Measurements from ENCODE around the gene PLAGL2.
"Not testable (repeated sequence)": the region's sequence is repeated elsewhere in the genome, so short reads cannot be mapped to it uniquely, and the experiment has no call there.

The PLAGL2 gene

DNA sequence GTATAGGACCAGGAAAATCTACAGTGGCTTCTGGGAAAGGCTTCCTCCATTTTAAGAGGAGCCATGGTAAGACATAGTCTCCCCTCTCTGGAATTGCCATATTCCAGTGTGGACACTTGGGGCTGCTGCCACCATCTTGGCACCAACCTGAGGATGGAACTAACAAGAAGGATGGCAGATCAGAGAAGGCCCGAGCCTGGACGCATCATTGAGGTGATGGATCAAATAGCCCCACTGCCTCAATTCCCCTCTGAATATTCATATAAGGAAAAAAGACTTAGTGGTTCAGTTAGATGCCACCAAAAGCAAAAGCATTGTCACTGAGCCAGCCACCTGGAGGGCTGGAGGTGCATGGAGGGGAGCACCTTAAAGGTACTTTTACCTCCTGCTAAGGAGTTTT lies 25.9 kb downstream of the PLAGL2 start:
- no peak for FAIRE-seq

DNA sequence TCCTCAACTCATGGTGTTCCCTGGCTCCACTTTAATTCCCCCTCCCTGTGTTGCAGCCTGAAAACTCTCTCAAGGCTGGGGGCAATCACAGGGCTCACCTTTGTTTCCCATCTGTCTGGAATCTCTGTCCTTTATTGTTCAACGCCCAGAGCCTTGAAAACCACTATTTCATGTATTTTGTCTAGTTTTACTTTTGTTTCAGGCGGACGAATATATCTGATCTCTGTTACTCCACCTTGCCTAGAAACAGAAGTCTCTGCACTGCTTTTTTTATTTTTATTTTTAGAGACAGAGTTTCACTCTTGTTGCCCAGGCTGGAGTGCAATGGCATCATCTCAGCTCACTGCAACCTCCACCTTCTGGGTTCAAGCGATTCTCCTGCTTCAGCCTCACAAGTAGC lies 27.6 kb downstream of the PLAGL2 start:
- FAIRE-seq, result no peak

DNA sequence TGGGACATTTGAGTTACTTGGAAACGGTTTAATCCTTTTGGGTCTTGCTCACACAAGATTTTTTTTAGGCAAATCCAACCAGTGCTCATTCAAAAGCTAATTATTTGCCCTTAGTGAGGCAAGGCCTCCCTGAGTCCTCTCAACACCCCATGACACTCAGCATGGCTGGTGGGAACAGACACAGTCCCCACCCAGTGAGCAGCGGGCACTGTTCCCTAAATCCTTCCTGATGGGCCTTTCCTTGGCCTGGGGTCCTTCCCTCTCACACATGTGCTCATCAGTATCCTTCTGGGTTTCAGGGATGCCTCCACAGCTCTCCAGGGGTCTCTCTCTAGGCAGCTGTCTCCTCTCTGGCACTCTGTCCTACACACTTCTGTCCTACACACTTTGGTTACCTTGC lies 28.0 kb downstream of the PLAGL2 start:
- FAIRE-seq, result no peak

DNA sequence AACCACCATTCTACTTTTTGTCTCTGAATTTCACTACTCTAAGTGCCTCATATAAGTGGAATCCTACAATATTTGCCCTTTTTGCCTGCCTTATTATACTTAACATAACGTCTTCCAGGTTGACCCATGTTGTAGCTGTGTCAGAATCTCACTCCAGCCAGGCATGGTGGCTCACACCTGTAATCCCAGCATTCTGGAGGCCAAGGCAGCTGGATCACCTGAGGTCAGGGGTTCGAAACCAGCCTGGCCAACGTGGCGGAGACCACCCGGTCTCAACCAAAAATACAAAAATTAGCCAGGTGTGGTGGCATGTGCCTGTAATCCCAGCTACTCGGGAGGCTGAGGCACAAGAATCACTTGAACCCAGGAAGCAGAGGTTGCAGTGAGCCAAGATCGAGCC lies 29.8 kb downstream of the PLAGL2 start:
- FAIRE-seq, result not testable (repeated sequence)

DNA sequence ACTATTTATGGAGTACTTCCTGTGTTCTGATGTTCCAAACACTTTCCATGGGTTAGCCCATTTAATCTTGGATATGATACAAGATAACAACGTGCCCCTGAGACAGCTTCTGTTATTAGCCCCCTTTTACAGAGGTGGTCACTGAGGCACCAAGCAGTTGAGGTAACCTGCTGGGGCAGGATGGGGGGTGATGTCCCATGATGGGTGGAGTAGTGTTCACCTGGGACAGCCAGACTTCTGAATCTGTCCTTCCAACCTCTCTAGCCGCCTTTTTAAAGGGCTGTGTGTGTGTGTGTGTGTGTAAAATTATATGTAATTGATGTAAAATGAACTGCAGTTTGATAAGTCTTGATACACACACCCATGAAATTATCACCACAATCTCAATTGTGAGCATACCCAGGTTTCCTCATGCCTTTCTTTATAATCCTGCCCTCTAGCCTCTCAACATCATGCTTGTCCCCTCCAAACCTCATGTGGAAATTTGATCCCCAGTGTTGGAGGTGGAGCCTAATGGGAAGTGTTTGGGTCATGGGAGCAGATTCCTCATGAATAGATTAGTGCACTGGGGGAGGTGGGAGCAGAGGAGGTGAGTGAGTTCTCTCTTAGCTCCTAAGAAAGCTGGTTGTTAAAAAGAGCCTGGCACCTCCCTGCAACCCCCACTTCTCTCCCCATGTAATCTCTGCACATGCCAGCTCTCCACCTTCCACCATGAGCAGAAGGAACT lies 39.2 kb downstream of the PLAGL2 start:
- FAIRE-seq, result no peak

DNA sequence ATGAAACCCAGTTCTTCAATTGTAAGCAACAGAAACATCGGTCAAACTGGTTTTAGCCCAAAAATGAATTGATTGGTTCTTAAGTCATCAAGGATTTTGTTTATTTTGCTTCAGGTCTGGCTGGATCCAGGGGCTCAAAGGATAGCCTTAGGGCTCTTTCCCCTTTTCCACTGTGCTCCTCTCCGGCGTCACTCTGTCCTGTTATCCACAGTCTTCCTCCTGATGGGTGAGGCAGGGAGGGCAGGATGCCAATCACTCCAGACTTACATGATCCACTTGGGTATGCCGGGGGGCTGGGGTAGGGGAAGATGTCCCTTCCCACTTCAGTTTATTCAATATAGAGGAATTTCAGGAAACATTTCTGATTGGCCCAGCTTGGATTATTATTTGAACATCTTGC lies 40.0 kb downstream of the PLAGL2 start:
- no peak for FAIRE-seq

DNA sequence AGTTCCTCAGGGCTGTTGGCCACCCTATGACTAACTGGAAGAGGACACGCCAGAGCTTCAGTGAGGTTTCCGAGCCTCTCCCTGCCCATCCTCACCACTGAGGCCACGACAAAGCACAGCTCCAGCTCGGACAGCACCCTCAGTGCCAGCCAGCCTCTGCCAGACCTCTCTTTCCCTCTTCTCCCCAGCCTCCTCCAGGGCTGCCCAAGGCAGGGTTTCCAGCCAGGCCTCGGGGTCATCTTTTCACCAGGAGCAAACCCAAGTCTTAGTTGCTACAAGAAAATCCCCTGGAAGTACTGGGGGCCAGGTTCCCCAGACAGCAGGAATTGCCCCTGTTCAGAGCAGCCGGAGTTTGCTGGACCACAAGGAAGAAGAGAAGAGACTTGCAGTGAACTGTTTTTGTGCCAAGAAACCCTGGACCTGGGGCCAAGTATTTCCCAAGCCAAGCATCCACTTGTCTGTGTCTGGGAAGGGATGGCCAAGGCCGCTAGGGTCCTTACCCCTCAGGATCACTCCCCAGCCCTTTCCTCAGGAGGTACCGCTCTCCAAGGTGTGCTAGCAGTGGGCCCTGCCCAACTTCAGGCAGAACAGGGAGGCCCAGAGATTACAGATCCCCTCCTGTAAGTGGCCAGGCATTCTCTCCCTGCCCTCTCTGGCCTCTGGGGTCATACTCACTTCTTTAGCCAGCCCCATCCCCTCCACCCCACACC lies 41.6 kb downstream of the PLAGL2 start:
- FAIRE-seq, result no peak

DNA sequence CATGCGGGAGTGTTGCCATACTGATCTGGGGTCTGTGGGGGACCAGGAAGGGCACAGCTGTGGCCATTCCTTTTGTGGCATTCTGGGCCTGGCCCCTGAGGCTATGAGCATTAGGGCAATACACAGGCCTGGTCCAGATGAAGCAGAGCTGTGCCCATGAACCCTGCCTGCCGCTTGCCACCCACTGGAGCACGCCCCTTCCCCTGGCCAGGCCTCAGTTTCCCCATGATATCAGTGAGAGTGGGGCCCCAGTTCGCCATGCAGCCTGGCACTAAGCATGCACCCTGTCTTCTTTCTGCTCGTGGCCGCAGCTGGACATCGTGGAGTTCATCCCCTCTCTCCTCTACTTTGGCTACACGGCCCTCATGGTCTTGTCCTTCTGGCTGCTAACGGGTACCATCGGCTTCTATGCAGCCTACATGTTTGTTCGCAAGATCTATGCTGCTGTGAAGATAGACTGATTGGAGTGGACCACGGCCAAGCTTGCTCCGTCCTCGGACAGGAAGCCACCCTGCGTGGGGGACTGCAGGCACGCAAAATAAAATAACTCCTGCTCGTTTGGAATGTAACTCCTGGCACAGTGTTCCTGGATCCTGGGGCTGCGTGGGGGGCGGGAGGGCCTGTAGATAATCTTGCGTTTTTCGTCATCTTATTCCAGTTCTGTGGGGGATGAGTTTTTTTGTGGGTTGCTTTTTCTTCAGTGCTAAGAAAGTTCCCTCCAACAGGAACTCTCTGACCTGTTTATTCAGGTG lies 42.4 kb downstream of the PLAGL2 start:
- FAIRE-seq, result no peak

DNA sequence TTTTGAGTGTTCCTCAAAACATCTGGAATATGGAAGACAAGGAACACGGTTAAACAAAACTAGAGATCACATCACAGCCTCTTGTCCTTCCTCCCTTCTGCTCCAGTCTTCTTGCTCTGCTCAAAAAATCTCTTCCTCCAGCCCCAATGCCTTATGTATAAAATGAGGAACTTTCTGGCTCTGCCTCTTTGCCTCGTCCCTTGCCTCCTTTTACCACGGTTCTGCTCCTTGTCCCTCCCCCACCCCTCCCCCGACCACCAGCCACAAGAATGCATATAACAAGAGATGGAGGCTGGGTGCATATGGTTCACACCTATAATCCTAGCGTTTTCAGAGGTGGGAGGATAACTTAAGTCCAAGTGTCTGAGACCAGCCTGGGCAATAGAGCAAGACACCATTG lies 43.6 kb downstream of the PLAGL2 start:
- FAIRE-seq, result no peak

DNA sequence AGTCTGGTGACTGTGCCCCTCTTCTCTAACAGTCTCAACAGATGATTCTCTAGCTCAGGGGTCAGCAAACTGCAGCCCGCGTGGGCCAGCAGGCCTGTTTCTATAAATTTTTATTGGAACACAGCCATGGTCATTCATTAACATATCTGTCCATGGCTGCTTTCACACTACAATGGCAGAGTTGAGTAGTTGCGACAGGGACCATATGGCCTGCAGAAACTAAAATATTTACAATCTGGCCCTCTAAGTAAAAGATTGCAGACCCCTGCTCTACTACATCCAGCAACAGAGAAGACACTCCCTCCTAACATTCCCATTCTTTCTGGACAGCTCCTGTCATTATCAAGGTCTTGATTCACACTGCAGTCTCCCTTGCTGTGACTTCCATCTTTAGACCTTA lies 45.2 kb downstream of the PLAGL2 start:
- no peak for FAIRE-seq

DNA sequence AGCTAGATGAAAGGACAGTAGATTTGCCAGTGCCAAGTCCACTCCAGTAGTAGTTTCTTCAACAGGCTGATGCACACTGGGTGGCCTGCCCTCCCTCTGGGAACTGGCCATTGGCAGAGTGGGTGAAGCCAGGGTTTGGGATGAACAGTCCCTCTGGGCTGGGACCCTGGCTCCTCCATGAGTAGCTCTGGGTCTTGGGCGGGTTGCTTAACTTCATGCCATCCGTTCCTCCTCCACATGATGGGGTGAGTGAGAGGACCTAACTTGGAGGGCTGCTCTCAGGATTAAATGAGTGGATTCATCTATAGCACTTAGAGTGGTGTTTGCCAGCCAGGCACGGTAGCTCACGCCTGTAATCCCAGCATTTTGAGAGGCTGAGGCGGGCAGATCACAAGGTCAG lies 47.2 kb downstream of the PLAGL2 start:
- FAIRE-seq, result no peak

DNA sequence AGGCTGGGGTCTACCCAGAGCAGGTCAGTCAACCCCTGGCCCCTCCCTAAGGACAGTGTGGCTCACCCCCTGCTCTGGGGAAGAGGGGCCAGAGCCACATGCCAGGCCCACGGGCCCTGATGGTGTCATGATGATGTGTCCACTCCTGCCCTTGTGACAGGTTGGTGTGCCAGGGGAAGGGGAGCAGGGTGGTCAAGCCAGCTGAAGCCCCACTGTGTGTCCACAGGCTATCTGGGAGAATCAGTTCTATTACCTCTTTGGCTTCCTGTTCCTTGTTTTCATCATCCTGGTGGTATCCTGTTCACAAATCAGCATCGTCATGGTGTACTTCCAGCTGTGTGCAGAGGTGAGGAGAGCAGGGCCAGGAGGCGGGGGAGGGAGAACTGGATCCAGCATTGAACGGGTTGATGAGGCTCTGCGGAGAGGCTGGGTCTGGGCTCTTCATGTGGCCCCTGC lies 47.7 kb downstream of the PLAGL2 start:
- no peak for FAIRE-seq

DNA sequence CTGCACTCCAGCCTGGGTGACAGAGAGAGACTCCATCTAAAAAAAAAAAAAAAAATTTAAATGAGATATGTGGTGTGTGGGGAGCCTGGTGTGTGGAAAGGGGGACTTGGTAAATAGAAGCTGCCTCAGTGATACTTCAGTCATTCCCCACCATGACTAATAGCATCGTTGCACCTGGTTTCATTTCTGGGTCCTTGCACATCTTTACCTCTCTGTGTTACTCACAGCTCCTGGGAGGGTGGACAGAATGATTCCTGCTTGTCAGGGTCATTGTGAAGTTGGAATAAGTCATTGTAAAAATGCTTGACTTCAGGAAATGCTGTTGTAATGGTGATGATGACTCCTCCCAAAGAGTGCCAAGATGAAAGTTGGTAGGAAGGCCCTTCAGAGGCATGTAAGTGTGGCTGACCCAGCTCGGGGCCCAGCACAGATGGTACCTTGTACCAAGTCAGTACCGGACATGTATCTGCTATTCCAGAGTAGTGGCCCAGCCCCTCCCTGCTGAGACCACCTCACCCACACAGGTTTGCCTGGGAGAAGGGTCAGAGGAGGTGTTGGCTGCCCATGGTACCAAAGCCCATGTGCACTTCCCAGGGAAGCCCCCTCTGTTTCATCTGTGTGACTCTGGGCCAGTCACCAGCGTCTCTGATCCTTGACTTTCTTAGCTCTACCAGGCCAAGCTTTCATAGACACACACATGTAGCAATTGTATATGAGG lies 48.4 kb downstream of the PLAGL2 start:
- FAIRE-seq, result no peak

DNA sequence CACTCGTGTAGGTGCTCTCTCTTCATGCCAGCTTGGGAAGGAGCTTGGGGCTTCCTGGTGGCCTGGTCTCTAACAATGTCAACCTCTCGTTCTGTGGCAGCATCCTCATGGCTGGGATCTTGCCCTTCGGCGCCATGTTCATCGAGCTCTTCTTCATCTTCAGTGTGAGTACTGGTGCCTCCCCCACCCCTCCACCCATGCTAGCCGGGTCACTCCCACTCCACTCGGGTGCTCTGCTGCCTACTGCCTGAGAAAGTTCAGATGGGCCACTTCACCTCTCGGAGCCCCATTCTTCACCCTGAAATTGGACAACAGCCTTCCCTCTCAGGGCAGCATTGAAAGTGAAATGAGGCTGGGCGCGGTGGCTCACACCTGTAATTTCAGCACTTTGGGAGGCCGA lies 49.2 kb downstream of the PLAGL2 start:
- FAIRE-seq, result no peak

DNA sequence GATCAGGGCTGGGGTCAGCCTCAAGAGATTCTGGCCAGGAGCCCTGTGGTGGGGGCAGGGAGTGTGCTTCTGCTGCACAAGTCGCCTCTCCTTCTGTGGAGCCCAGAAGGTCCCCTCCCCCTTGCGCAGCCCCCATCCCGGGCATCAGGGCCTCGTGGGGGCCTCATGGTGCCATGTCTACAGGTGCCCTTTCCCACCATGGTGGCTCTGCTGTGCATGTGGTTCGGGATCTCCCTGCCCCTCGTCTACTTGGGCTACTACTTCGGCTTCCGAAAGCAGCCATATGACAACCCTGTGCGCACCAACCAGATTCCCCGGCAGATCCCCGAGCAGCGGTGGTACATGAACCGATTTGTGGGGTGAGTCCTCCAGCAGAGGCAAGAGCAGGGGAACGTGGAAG lies 49.9 kb downstream of the PLAGL2 start:
- FAIRE-seq, result no peak

DNA sequence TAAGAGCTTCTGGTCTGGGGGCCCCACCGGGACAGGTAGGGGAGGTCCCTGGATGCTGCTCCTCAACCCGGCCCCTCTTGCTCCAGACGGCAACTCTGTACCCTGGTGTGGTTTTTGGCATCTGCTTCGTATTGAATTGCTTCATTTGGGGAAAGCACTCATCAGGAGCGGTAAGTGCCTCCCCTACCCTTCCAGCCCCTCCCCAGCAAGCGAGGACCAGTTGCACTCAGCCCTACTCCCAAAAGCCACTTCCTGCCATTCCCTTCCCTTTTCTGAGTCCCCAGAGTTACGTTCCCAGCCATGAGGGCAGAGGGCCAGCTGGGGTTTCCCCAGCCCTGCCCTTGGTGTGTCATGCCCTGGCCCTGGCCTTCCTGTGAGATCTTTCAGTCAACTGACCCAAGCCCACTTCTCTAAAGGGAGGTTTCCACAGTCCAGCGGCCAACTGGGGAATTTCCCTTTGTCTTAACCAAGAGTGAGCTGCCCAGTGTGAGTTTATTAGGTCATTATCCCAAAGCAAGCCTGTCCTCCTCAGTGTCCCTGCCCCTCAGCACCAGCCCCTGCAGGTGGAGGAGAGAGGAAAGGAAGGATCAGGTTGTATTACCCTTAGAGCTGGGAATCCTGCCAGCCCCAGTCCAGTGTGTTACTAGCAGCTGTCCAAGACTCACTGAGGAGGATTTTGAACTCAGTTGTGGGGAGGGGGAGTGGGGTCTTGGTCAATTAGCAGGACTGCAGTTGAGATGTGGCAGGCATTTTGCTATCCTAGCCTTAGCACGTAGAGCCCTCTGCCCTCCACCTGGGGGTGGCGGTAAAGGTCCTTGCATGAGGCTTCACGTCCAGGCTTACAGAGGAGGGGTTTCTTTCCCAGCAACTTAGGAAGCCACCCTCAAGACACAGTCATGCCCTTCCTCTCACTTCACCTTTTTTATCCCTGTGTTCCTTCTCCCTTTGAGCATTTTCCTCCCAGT lies 52.2 kb downstream of the PLAGL2 start:
- FAIRE-seq, result no peak

DNA sequence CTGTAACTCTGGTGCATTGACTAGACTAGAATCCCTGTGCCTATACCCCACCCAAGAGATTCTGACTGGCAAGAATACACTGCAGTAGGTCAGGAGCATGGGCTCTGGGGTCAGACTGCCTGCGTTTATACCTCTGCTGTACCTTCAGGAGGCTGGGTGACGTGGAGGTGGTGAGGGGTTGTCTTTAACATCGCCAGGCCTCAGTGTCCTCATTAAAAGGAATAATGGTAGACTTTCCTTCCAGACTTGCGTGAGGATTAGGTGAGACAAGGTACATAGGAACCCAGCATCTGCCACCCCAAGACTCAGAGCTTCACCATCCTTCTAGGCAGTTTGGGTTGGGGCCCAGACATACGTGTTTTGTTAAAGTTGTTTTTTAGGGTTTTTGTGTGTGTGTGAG lies 53.8 kb downstream of the PLAGL2 start:
- FAIRE-seq, result no peak

DNA sequence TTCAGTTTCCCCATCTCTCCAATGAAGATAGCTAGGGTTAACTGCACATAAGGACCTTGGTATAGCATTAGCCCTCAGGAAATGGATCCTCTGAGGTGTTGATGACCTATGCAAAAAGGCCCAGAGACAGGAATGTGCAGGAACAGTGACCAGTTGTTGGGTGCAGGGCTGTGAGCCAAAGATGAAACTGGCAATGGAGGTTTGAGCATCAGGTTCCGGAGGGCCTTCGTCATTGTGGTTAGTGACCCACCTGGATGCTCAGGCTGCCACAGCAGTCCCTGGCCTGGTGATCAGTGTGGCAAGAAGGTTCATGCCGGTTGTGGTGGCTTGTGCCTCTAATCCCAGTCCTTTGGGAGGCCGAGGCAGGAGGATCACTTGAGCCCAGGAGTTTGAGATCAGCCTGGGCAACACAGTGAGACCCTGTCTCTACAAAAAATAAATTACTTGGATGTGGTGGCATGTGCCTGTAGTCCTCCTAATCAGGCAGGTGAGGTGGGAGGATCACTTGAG lies 54.3 kb downstream of the PLAGL2 start:
- no peak for FAIRE-seq

DNA sequence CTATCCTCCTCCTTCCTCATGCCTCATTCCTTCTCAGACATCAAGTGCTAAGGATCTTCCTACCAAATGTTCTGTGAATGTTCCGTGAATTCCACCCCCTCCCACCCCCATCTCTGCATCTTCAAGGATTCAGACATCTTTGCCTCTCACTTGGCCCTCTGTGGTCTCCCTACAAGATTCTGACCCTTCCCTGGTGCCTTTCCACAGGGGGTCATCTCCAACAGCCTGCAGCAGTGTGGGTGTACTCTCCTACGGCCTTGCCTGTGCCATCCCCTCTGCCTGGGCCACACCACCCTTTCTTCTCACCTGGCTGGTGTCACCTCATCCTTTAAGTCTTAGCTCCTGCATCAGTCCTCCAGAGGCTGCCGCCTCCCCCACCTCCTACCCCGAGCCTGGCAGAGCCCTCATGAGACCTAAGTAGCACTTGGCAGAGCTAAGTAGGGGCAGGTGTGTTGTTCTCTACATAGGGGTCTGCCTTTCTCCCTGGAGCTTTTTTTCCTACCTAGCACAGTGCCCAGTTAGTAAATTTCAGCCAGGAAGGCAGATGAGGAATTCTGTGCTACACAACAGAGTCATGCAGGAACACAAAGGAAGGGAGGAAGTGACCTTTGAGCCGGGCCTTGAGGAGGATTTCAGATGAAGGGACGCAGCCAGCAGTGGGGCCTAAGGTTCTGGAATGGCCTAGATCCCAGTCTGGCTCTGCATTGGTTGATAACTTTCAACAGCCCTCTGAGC lies 55.0 kb downstream of the PLAGL2 start:
- FAIRE-seq, result no peak

DNA sequence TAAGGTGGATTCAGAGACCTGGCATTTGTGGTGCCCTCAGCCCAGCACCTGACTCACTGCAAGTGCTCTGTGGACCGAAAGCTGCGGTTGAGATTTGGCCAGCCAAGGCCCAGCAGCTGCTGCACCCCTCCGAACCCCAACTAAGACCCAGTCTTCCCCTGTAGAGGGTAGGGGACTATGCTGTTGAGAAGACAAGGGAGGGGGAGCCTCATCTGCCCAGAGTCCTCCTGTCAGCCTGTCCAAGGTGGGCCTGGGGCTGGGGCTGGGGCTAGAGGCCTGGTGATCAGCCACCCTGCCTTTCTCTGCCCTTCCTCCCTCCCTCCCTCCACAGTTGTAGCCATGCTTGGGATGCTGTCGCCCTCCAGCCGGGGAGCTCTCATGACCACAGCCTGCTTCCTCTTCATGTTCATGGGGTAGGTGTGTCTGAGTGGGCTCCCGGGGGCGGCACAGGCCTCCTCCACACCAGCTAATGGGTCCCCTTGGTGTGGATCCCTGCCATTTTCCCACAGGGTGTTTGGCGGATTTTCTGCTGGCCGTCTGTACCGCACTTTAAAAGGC lies 57.2 kb downstream of the PLAGL2 start:
- no peak for FAIRE-seq

Data from endometrium (tissue), 2 donors.